Measurements from ENCODE around the gene POU4F2.

- TF ChIP-seq CTCF (IDR thresholded peaks at IDR 0.05; ENCODE audit: poor library complexity) (no peak), EZH2phosphoT487 (IDR thresholded peaks at IDR 0.05; ENCODE audit: low read depth, severe bottlenecking, unreplicated experiment) (no peak), EZH2 (IDR thresholded peaks at IDR 0.05; ENCODE audit: borderline replicate concordance) (no peak)
These were observed 5.2 kb downstream of the POU4F2 start for GRCh38 chr4:146643812-146644401.

Measured in hepatocyte (in vitro differentiated cells).